Measurements from ENCODE around the gene CCDC6. TPM values are rescaled to one million over a fixed set of nuclear protein-coding genes. Genes with fewer than 3 reads are reported as not detected.

CCDC6 gene
- total RNA-seq: 20.3 and 33.0 TPM in 2 replicates

GRCh38 chr10:59906417-59907202 lies at the start of gene CCDC6:
CCDC6 (minus strand) TSS chr10:59906556; CDS start chr10:59906424, 132 bp downstream.

GRCh38 chr10:59753267-59753666 lies 153.1 kb downstream of the CCDC6 start, which contains the start of gene MRLN:
MRLN (minus strand) TSS chr10:59753455.

Other genes starting within 250 kb of the CCDC6 start
- 4.9 and 5.0 TPM in 2 replicates for gene SLC16A9, start 196.7 kb downstream of the CCDC6 start, total RNA-seq
- gene MRLN, start 153.1 kb downstream of the CCDC6 start, total RNA-seq: 0.12 TPM in 1 of 2 replicates, not detected in the other